HuH-7 (cell line): Measurements from ENCODE around the gene ESPNL.

Experiments used
- DNase-seq: peaks from one replicate; pipeline ENCODE4 v3.0.0; 2011; ENCODE audit warnings: low spot score

The ESPNL gene

GRCh38 chr2:238141541-238142318 lies 41.6 kb downstream of the ESPNL start:
- no peak for DNase-seq

- no peak for DNase-seq
Measured at GRCh38 chr2:238142382-238143205, 42.5 kb downstream of the ESPNL start.

- DNase-seq: no peak
Measured at GRCh38 chr2:238143239-238143951, 43.3 kb downstream of the ESPNL start.

- DNase-seq: no peak
Measured at GRCh38 chr2:238144262-238144661, 44.1 kb downstream of the ESPNL start.

- DNase-seq: no peak
Measured at GRCh38 chr2:238145046-238145445, 44.9 kb downstream of the ESPNL start.

GRCh38 chr2:238145851-238146250 lies 45.7 kb downstream of the ESPNL start:
- no peak for DNase-seq

- no peak for DNase-seq
Measured at GRCh38 chr2:238146884-238147544, 46.9 kb downstream of the ESPNL start.

- no peak for DNase-seq
Measured at GRCh38 chr2:238148981-238149380, 48.8 kb downstream of the ESPNL start.

GRCh38 chr2:238149841-238150572 lies 49.9 kb downstream of the ESPNL start:
- no peak for DNase-seq

- no peak for DNase-seq
Measured at GRCh38 chr2:238150686-238151085, 50.5 kb downstream of the ESPNL start.

GRCh38 chr2:238151205-238151604 lies 51.1 kb downstream of the ESPNL start:
- DNase-seq: no peak

- DNase-seq: no peak
Measured at GRCh38 chr2:238151628-238152235, 51.6 kb downstream of the ESPNL start.

- DNase-seq: no peak
Measured at GRCh38 chr2:238152771-238153688, 52.9 kb downstream of the ESPNL start.

GRCh38 chr2:238154570-238154969 lies 54.4 kb downstream of the ESPNL start:
- DNase-seq: no peak

- DNase-seq: no peak
Measured at GRCh38 chr2:238155051-238155760, 55.1 kb downstream of the ESPNL start.

GRCh38 chr2:238155761-238156694 lies 55.9 kb downstream of the ESPNL start:
- DNase-seq: no peak

GRCh38 chr2:238157506-238158017 lies 57.4 kb downstream of the ESPNL start:
- DNase-seq: no peak

GRCh38 chr2:238158018-238158508 lies 57.9 kb downstream of the ESPNL start:
- DNase-seq: no peak
